Upper lobe of left lung (tissue), 6 donors: ENCODE results near the gene CDC73. TPM values are rescaled to one million over a fixed set of nuclear protein-coding genes. Genes with fewer than 3 reads are reported as not detected.
"Not testable (repeated sequence)": the region's sequence is repeated elsewhere in the genome, so short reads cannot be mapped to it uniquely, and the experiment has no call there.

Experiments
- ATAC-seq, 2 donors: fragments of 200-7000 bp; cut with Tn5 transposase; one replicate each; pipeline ENCODE4 v1.9.1; 2022; ENCODE audit warnings: mild to moderate bottlenecking in 2 of 2, moderate library complexity in 2 of 2; ENCODE audit not compliant: low FRiP score in 2 of 2
- DNase-seq, 2 donors: peaks; one replicate each; pipeline ENCODE4 v3.0.0-alpha.2; 2019 to 2020
- H3K27ac ChIP-seq, 4 donors: fragments of 200-600 bp; sonication (generic); one replicate each; pipeline ENCODE4 v1.5.1; 2016 to 2019
- H3K27me3 ChIP-seq, 4 donors: fragments of 200-600 bp; sonication (generic); one replicate each; pipeline ENCODE4 v1.5.1; 2017 to 2019
- H3K36me3 ChIP-seq, 4 donors: fragments of 200-600 bp; sonication (generic); one replicate each; pipeline ENCODE4 v1.5.1; 2016 to 2019
- H3K4me1 ChIP-seq, 4 donors: fragments of 200-600 bp; sonication (generic); one replicate each; pipeline ENCODE4 v1.5.1; 2018 to 2019
- H3K4me3 ChIP-seq, 4 donors: fragments of 200-600 bp; sonication (generic); one replicate each; pipeline ENCODE4 v1.5.1; 2017 to 2019; ENCODE audit warnings: mild to moderate bottlenecking in 2 of 4, moderate library complexity in 1 of 4
- H3K9me3 ChIP-seq, 4 donors: fragments of 200-600 bp; sonication (generic); one replicate each; pipeline ENCODE4 v1.5.1; 2018 to 2019
- CTCF ChIP-seq, 6 experiments: fragments of 450-650 bp in 4 of 6; fragments of 200-600 bp in 2 of 6; sonication (generic) in 2 of 6; IDR thresholded peaks; one replicate each; pipeline ENCODE4 v1.5.1; 2016 to 2019; ENCODE audit warnings: antibody characterized with exemption in 6 of 6
- EP300 ChIP-seq, 4 donors: sonication (generic); formaldehyde crosslinking; IDR thresholded peaks; one replicate each; pipeline ENCODE4 v1.5.1; 2017; ENCODE audit warnings: antibody characterized with exemption in 4 of 4, control low read depth in 2 of 4
- POLR2A ChIP-seq, 4 donors: fragments of 450-650 bp; IDR thresholded peaks; one replicate each; pipeline ENCODE4 v1.5.1; 2016 to 2017; ENCODE audit warnings: antibody characterized with exemption in 4 of 4, mild to moderate bottlenecking in 2 of 4
- POLR2AphosphoS5 ChIP-seq, 2 donors: sonication (generic); formaldehyde crosslinking; IDR thresholded peaks; one replicate each; pipeline ENCODE4 v1.5.1; 2017; ENCODE audit warnings: antibody characterized with exemption in 2 of 2
- WGBS, 2 donors: methylation state at CpG; one replicate each; pipeline ENCODE4 v1.1.5; 2017 to 2018; 5-methylcytosine and 5-hydroxymethylcytosine counted together
- total RNA-seq, 6 donors: library from RNA; depleted of rRNA in 4 of 6; stranded (reverse); fragments of >200 nt in 4 of 6; gene quantifications; one replicate each; pipeline versions ENCODE4 v1.1.0 to v1.2.1, GENCODE V29; 2016 to 2021
- donor health status: DM: no; HTN: no; CAD: no; lungs with moderate emphysema.
- donor health status: DM: no; HTN: yes; CAD: no; lungs with severe emphysema.

The CDC73 gene
- total RNA-seq, 6 donors from 2014 or later: 35.1 to 77.5 (median 47.5) TPM

- no peak overlapping the region for H3K4me3 ChIP-seq
- no peaks in the 10 kb centered on the region for H3K36me3 ChIP-seq
- H3K27ac ChIP-seq: peak overlapping the region in 1 of 4 donors; percentile 43
- no peaks in the 10 kb centered on the region for H3K27me3 ChIP-seq
- no peaks in the 10 kb centered on the region for H3K9me3 ChIP-seq
- ATAC-seq (no peak), DNase-seq (no peak)
- H3K4me1 ChIP-seq: peaks cover 4 to 23% (median 8%) of the 10 kb centered on the region in 4 donors
- TF ChIP-seq POLR2AphosphoS5 (IDR thresholded peaks at IDR 0.05): no peak
- TF ChIP-seq POLR2A (IDR thresholded peaks at IDR 0.05): no peak
- TF ChIP-seq CTCF (IDR thresholded peaks at IDR 0.05): no peak
- TF ChIP-seq EP300 (IDR thresholded peaks at IDR 0.05): no peak
Observed at GRCh38 chr1:193260896-193261295, 139.1 kb downstream of the CDC73 start.

- no peaks in the 10 kb centered on the region for H3K36me3 ChIP-seq
Observed at GRCh38 chr1:193262661-193263060, 140.8 kb downstream of the CDC73 start.

GRCh38 chr1:193264313-193265065, 142.7 kb downstream of the CDC73 start:
- Histone ChIP-seq H3K36me3 (no peaks in the 10 kb centered on the region), H3K4me1 (peaks cover 4 to 19% (median 6%) of the 10 kb centered on the region in 4 donors), H3K27ac (no peak overlapping the region), H3K27me3 (no peaks in the 10 kb centered on the region), H3K4me3 (no peak overlapping the region), H3K9me3 (no peaks in the 10 kb centered on the region)
- DNase-seq (no peak), ATAC-seq (no peak)
- TF ChIP-seq POLR2A (IDR thresholded peaks at IDR 0.05) (no peak), EP300 (IDR thresholded peaks at IDR 0.05) (no peak), POLR2AphosphoS5 (IDR thresholded peaks at IDR 0.05) (no peak), CTCF (IDR thresholded peaks at IDR 0.05) (no peak)
- 88 to 94% methylated on average over 4 of the region's 4 CpGs for WGBS, 2 donors

More at GRCh38 chr1:193262661-193263060, 140.8 kb downstream of the CDC73 start:
- 94 to 98% methylated on average over 3 of the region's 3 CpGs for WGBS, 2 donors
- DNase-seq: no peak
- Histone ChIP-seq H3K9me3 (no peaks in the 10 kb centered on the region), H3K4me1 (peaks cover 4 to 23% (median 8%) of the 10 kb centered on the region in 4 donors), H3K27ac (no peak overlapping the region), H3K27me3 (no peaks in the 10 kb centered on the region), H3K4me3 (no peak overlapping the region)
- ATAC-seq: no peak
- no peak for TF ChIP-seq POLR2AphosphoS5 (IDR thresholded peaks at IDR 0.05)
- TF ChIP-seq EP300 (IDR thresholded peaks at IDR 0.05): no peak
- no peak for TF ChIP-seq CTCF (IDR thresholded peaks at IDR 0.05)
- TF ChIP-seq POLR2A (IDR thresholded peaks at IDR 0.05): no peak

- Histone ChIP-seq H3K9me3 (no peaks in the 10 kb centered on the region), H3K4me1 (peaks cover 0 to 8% (median 2%) of the 10 kb centered on the region in 4 donors), H3K4me3 (no peak overlapping the region), H3K27me3 (no peaks in the 10 kb centered on the region), H3K27ac (no peak overlapping the region), H3K36me3 (no peaks in the 10 kb centered on the region)
- DNase-seq (no peak), ATAC-seq (no peak)
- WGBS, 2 donors: 98 to 100% methylated on average over 1 of the region's 1 CpG
- TF ChIP-seq CTCF (IDR thresholded peaks at IDR 0.05) (no peak), POLR2AphosphoS5 (IDR thresholded peaks at IDR 0.05) (no peak), EP300 (IDR thresholded peaks at IDR 0.05) (no peak), POLR2A (IDR thresholded peaks at IDR 0.05) (no peak)
Observed at GRCh38 chr1:193265716-193266115, 143.9 kb downstream of the CDC73 start.

- ATAC-seq, H3K4me3 ChIP-seq, H3K9me3 ChIP-seq, H3K4me1 ChIP-seq, H3K27me3 ChIP-seq, H3K27ac ChIP-seq, H3K36me3 ChIP-seq, DNase-seq: not testable (repeated sequence)
- 96 to 99% methylated on average over 7 of the region's 7 CpGs for WGBS, 2 donors
Observed at GRCh38 chr1:193266794-193267193, 145.0 kb downstream of the CDC73 start.
